ENCODE results near the gene CDX2. TPM values are rescaled to one million over a fixed set of nuclear protein-coding genes. Genes with fewer than 3 reads are reported as not detected.

Gene CDX2
- total RNA-seq, 1 experiment from 2014 or later, result 12.5 TPM

GRCh38 chr13:27918041-27918917 lies 50.8 kb downstream of the CDX2 start:
- Histone ChIP-seq H3K9ac (ENCODE audit: low read length) (no peak overlapping the region), H3K27ac (ENCODE audit: low read depth, low read length) (no peak overlapping the region), H3K4me2 (ENCODE audit: low read length) (no peak overlapping the region), H3K4me3 (replicated peaks in 1 of 2; ENCODE audit: low read depth in 1 of 2, low read length in 2 of 2) (no peak overlapping the region), H3K27me3 (ENCODE audit: insufficient read depth, low read length) (no peaks in the 10 kb centered on the region), H4K20me1 (ENCODE audit: insufficient read depth) (no peaks in the 10 kb centered on the region), H3K79me2 (ENCODE audit: insufficient read depth, low read length) (no peaks in the 10 kb centered on the region), H3K9me3 (ENCODE audit: control insufficient read depth in 1 of 2, insufficient read depth in 1 of 2, low read depth in 1 of 2, low read length in 2 of 2) (no peaks in the 10 kb centered on the region), H3K9me2 (ENCODE audit: insufficient read depth) (no peaks in the 10 kb centered on the region), H3K36me3 (ENCODE audit: control insufficient read depth in 1 of 2, insufficient read depth in 2 of 2, low read length in 2 of 2) (no peaks in the 10 kb centered on the region), H3K4me1 (ENCODE audit: control insufficient read depth in 1 of 2, insufficient read depth in 2 of 2, low read length in 2 of 2) (peaks cover 10 to 31% of the 10 kb centered on the region in 2 experiments), H2AFZ (ENCODE audit: low read depth, low read length, poor library complexity, severe bottlenecking) (no peak overlapping the region)
- ChIA-PET CTCF (no interaction called here), RAD21 (ENCODE audit: low non-redundant PET in 1 of 2, low total read pairs in 2 of 2, uncharacterized antibody in 2 of 2, unreplicated experiment in 2 of 2) (no interaction called here), POLR2A (no interaction called here)
- TF ChIP-seq SP1 (IDR thresholded peaks at IDR 0.05; ENCODE audit: low read depth) (no peak), ZNF274 (IDR thresholded peaks at IDR 0.05; ENCODE audit: low read depth, low read length) (no peak), JUND (IDR thresholded peaks at IDR 0.05) (no peak), SIN3A (IDR thresholded peaks at IDR 0.05; ENCODE audit: low read depth) (no peak), FOSL1 (IDR thresholded peaks at IDR 0.05; ENCODE audit: low read depth) (no peak), ELF1 (IDR thresholded peaks at IDR 0.05; ENCODE audit: borderline replicate concordance, low read depth) (no peak), CTCF (IDR thresholded peaks at IDR 0.05 in 2 of 3, conservative IDR thresholded peaks at IDR 0.05 in 1 of 3; ENCODE audit: borderline replicate concordance in 1 of 3, insufficient read depth in 1 of 3, low read depth in 2 of 3, low read length in 2 of 3) (no peak), CEBPB (IDR thresholded peaks at IDR 0.05; ENCODE audit: low read depth) (no peak), RAD21 (IDR thresholded peaks at IDR 0.05; ENCODE audit: low read depth) (no peak), ZFX (IDR thresholded peaks at IDR 0.05) (no peak), EGR1 (IDR thresholded peaks at IDR 0.05; ENCODE audit: low read depth) (no peak), YY1 (IDR thresholded peaks at IDR 0.05; ENCODE audit: extremely low read depth, insufficient replicate concordance, low read depth, low read length) (no peak), ZBTB33 (IDR thresholded peaks at IDR 0.05; ENCODE audit: extremely low read depth, insufficient replicate concordance, low read length) (no peak), REST (IDR thresholded peaks at IDR 0.05; ENCODE audit: low read depth) (no peak), ATF3 (IDR thresholded peaks at IDR 0.05) (no peak)
- BruUV-seq (replicated peaks), result no TSS peak
- ATAC-seq, result no peak
- no peak for DNase-seq (ENCODE audit: low read depth, low spot score)
- intact Hi-C loops (cut with micrococcal nuclease), result no loop called here

Data from HCT116 (cell line).